PC-3 (cell line): Measurements from ENCODE around the gene CREG2.

Experiments
- CTCF ChIP-seq: fragments of 300-600 bp; sonication (generic); conservative IDR thresholded peaks from 2 replicates; pipeline ENCODE4 v1.5.1; 2017; ENCODE audit warnings: antibody characterized with exemption, low read depth, mild to moderate bottlenecking, low read length
- EZH2phosphoT487 ChIP-seq: fragments of 300-600 bp; sonication (generic); IDR thresholded peaks from 2 replicates; pipeline ENCODE4 v1.6.1; 2018; ENCODE audit warnings: mild to moderate bottlenecking, antibody characterized with exemption, low read length, borderline replicate concordance

DNA sequence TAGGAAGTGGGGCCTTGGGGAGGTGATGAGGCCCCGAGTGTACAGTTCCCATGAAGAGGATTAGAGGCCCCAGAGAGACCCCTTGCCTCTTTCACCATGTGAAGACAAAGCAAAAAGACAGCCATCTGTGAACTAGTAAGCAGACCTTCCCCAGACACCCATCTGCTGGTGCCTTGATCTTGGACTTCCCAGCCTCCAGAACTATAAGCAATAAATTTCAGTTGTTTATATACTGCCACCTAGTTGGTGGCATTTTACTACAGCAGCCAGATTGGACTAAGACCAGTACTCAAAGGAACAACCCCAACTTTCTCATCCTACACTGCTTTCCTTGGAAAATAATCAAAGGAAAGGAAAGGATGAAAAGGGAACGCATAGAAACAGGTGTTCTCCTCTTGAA, 27.9 kb upstream of the CREG2 start:
- TF ChIP-seq CTCF, result peak; percentile 38; the same call in 1 of the 2 replicates
- no peak for TF ChIP-seq EZH2phosphoT487
